ENCODE data around the gene RDX. TPM values are rescaled to one million over a fixed set of nuclear protein-coding genes. Genes with fewer than 3 reads are reported as not detected.

RDX gene
- total RNA-seq, 1 donor from 2014 or later, result 125 TPM

GRCh38 chr11:110337570-110338193 lies 41.3 kb upstream of the RDX start:
- Histone ChIP-seq H3K4me1 (no peaks in the 10 kb centered on the region), H3K27ac (replicated peaks) (no peak overlapping the region), H3K9me3 (replicated peaks) (no peaks in the 10 kb centered on the region), H3K27me3 (ENCODE audit: low read depth) (no peaks in the 10 kb centered on the region), H3K36me3 (no peaks in the 10 kb centered on the region), H3K4me3 (no peak overlapping the region)
- intact Hi-C loops (cut with micrococcal nuclease), result no loop called here
- TF ChIP-seq, protein P1, sequence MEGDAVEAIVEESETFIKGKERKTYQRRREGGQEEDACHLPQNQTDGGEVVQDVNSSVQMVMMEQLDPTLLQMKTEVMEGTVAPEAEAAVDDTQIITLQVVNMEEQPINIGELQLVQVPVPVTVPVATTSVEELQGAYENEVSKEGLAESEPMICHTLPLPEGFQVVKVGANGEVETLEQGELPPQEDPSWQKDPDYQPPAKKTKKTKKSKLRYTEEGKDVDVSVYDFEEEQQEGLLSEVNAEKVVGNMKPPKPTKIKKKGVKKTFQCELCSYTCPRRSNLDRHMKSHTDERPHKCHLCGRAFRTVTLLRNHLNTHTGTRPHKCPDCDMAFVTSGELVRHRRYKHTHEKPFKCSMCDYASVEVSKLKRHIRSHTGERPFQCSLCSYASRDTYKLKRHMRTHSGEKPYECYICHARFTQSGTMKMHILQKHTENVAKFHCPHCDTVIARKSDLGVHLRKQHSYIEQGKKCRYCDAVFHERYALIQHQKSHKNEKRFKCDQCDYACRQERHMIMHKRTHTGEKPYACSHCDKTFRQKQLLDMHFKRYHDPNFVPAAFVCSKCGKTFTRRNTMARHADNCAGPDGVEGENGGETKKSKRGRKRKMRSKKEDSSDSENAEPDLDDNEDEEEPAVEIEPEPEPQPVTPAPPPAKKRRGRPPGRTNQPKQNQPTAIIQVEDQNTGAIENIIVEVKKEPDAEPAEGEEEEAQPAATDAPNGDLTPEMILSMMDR (IDR thresholded peaks at IDR 0.05; ENCODE audit: borderline replicate concordance), result no peak
- no peak for DNase-seq

GRCh38 chr11:110336054-110336453 lies 39.6 kb upstream of the RDX start:
- intact Hi-C loops (cut with micrococcal nuclease), result no loop called here
- DNase-seq, result no peak
- H3K4me3 ChIP-seq, result no peak overlapping the region
- H3K9me3 ChIP-seq (replicated peaks), result no peaks in the 10 kb centered on the region
- H3K4me1 ChIP-seq, result no peaks in the 10 kb centered on the region
- no peaks in the 10 kb centered on the region for H3K36me3 ChIP-seq
- TF ChIP-seq, protein P1 (IDR thresholded peaks at IDR 0.05; ENCODE audit: borderline replicate concordance), result no peak
- H3K27ac ChIP-seq (replicated peaks), result no peak overlapping the region
- H3K27me3 ChIP-seq (ENCODE audit: low read depth), result no peaks in the 10 kb centered on the region

GRCh38 chr11:110335358-110335757 lies 38.9 kb upstream of the RDX start:
- intact Hi-C loops (cut with micrococcal nuclease), result no loop called here
- Histone ChIP-seq H3K36me3 (no peaks in the 10 kb centered on the region), H3K9me3 (replicated peaks) (no peaks in the 10 kb centered on the region), H3K27me3 (ENCODE audit: low read depth) (no peaks in the 10 kb centered on the region), H3K27ac (replicated peaks) (no peak overlapping the region), H3K4me3 (no peak overlapping the region), H3K4me1 (no peaks in the 10 kb centered on the region)
- no peak for DNase-seq
- TF ChIP-seq, protein P1 (IDR thresholded peaks at IDR 0.05; ENCODE audit: borderline replicate concordance), result no peak

DNA sequence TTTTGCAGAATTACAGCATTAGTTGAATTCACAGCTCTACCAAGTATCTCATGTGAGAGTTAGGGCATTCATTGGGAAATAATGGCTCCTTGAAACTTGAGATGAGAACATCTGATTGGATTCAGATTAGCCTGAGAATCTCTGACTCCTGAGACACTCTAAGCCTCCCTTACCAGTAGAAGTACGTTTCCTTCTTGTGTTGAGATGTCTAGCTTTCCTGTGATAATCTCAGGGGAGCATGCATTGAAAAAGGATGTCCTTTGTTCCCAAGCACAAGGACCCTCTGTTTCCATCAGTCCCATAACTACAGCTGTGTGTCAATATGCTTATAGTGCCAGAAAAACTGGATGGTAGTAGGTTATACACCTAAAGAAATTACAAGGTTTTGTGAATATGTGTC lies 35.2 kb upstream of the RDX start:
- no peak overlapping the region for H3K27ac ChIP-seq (replicated peaks)
- no peaks in the 10 kb centered on the region for H3K27me3 ChIP-seq (ENCODE audit: low read depth)
- DNase-seq, result no peak
- peaks cover 11% of the 10 kb centered on the region for H3K9me3 ChIP-seq (replicated peaks)
- TF ChIP-seq, protein P1 (IDR thresholded peaks at IDR 0.05; ENCODE audit: borderline replicate concordance), result no peak
- no peak overlapping the region for H3K4me3 ChIP-seq
- no peaks in the 10 kb centered on the region for H3K4me1 ChIP-seq
- intact Hi-C loops (cut with micrococcal nuclease), result no loop called here
- no peaks in the 10 kb centered on the region for H3K36me3 ChIP-seq

DNA sequence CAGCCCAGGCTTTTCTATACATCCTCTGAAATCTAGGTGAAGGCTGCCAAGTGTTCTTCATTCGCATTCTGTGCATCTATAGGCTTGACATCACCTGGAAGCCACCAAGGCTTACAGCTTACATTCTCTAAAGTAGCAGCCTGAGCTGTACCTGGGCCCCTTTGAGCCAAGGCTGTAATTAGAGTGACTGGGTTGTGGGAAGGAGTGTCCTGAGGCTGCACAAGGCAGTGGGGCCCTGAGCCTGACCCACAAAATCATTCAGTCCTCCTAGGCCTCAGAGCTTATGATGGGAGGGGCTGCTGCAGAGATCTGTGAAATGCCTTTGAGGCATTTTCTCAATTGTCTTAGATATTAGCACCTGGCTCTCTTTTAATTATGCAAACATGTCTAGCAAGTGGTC lies 33.0 kb upstream of the RDX start:
- TF ChIP-seq, protein P1 (IDR thresholded peaks at IDR 0.05; ENCODE audit: borderline replicate concordance), result no peak
- Histone ChIP-seq H3K4me1 (no peaks in the 10 kb centered on the region), H3K27ac (replicated peaks) (no peak overlapping the region), H3K36me3 (no peaks in the 10 kb centered on the region), H3K9me3 (replicated peaks) (peaks cover 11% of the 10 kb centered on the region), H3K4me3 (no peak overlapping the region), H3K27me3 (ENCODE audit: low read depth) (no peaks in the 10 kb centered on the region)
- intact Hi-C loops (cut with micrococcal nuclease), result no loop called here
- DNase-seq, result no peak
